Measurements from ENCODE around the gene NIBAN1.

DNA sequence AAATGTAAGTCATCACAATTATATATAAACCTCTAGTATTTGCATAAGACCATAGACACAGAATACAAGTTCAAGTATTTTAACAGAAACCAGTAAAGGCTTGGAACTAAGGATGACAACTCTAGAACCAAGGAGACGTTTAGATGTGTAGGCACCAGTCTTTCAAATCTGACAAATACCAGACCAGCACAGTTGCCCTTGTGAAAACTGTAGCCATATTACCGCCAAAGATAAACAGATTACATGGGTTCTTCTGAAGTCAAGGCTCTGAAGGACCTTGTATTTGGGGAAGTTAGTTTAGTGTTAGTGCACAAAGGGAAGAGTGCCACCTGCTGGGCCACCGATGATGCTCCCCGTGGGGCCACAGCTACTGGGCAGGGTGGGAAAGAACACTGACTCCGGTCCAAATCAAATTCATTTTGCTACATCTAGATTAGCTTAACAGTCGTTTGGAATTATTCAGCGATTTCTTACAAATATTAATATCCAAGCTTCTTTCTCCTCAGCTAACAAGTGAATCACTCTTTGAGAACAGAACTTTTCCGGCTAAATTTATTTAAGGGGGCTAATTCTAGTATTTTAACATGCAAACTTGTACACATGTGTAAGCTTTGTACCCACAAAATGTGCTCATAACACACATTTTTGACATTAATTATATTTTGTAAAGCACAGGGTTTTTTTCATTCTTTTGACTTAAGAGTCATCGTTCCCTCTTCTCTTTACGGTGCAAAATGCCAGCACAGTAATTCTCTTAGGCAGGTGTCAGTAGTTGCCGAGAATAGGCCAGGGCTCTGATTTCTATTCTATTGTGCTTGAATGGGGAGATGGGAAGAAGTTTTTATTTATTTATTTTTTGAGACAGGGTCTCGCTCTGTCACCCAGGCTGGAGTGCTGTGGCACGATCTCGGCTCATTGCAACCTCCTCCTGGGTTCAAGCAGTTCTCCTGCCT lies 8.0 kb upstream of the NIBAN1 start:
- TF ChIP-seq POLR2A (IDR thresholded peaks at IDR 0.05) = no peak
- TF ChIP-seq, protein P1, sequence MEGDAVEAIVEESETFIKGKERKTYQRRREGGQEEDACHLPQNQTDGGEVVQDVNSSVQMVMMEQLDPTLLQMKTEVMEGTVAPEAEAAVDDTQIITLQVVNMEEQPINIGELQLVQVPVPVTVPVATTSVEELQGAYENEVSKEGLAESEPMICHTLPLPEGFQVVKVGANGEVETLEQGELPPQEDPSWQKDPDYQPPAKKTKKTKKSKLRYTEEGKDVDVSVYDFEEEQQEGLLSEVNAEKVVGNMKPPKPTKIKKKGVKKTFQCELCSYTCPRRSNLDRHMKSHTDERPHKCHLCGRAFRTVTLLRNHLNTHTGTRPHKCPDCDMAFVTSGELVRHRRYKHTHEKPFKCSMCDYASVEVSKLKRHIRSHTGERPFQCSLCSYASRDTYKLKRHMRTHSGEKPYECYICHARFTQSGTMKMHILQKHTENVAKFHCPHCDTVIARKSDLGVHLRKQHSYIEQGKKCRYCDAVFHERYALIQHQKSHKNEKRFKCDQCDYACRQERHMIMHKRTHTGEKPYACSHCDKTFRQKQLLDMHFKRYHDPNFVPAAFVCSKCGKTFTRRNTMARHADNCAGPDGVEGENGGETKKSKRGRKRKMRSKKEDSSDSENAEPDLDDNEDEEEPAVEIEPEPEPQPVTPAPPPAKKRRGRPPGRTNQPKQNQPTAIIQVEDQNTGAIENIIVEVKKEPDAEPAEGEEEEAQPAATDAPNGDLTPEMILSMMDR (IDR thresholded peaks at IDR 0.05) = peak; percentile 79 to 97 (median 94)

All from right lobe of liver (tissue), 4 donors.